ENCODE measurements around the gene DUOXA2.

The DUOXA2 gene

GRCh38 chr15:45138814-45139765, 25.0 kb downstream of the DUOXA2 start:
- DNase-seq, result no peak

DNA sequence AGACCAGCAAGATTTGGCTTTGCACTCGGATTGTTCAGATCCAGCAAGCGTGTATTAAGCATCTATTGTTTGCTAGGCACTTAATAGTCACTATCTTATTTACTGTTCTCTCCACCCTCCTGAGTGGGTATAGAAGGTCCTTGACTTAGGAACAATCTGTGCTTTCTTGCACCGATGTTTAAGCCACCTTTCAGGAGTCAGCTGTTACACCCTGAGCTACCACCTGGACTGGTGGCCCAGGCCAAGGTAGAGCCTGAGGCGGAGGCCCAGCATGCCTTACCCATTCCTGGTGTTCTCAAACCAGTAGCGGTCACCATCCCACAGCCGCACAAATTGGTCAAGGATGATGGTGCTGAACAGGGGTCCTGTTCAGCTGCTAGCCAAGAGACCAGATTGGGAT, 25.6 kb downstream of the DUOXA2 start:
- DNase-seq, result no peak

GRCh38 chr15:45140557-45141250, 26.6 kb downstream of the DUOXA2 start:
- no peak for DNase-seq

DNA sequence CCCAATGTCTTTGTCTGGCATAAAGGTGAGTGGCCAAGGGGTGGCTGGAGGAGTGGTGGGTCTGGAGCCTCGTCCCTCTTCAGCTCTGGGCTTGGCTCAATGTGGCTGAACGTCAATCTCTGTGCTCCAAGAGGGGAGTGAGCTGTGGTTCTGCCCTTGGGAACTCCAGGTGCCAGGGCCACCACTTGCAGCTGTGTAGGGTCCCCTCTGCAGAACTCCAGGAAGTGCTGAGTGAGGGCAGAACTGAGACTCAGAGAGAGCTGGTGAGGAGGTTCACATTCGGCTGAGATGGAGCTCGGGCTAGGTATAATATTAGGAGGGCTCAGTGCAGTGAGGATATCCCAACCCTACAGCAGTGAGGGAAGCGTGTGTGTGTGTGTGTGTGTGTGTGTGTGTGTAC, 27.3 kb downstream of the DUOXA2 start:
- no peak for DNase-seq

DNA sequence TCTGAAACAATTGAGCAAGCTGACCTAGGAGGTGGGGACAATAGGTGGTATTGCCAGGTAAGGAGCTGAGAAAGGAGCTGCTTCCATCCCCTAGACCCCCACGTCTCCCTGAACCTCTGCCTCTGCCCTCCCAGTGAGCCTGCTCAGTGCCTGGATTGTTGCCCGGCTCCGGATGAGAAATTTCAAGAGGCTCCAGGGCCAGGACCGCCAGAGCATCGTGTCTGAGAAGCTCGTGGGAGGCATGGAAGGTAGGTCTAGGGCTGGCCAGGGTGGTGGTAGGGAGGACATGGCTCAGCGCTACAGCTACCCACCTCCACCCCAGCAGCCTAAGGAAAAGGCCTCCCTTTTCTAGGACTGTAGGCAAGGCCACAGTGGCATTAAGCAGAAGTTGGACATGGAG, 28.9 kb downstream of the DUOXA2 start:
- DNase-seq, result no peak

GRCh38 chr15:45143946-45144345, 29.8 kb downstream of the DUOXA2 start:
- DNase-seq, result no peak

DNA sequence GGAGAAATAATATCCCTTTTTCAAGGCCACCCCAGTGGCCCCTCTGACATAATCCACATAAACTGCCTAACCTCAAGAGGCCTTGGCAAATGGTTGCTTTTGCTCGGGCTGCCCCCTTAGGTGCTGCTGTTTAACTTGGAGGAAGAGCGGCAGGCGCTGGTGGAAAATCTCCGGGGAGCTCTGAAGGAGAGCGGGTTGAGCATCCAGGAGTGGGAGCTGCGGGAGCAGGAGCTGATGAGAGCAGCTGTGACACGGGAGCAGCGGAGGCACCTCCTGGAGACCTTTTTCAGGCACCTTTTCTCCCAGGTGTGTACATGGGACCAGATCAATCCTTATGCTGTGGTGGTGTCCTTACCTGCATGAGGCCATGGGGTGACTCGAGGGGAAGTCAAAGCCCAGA, 30.6 kb downstream of the DUOXA2 start:
- no peak for DNase-seq

DNA sequence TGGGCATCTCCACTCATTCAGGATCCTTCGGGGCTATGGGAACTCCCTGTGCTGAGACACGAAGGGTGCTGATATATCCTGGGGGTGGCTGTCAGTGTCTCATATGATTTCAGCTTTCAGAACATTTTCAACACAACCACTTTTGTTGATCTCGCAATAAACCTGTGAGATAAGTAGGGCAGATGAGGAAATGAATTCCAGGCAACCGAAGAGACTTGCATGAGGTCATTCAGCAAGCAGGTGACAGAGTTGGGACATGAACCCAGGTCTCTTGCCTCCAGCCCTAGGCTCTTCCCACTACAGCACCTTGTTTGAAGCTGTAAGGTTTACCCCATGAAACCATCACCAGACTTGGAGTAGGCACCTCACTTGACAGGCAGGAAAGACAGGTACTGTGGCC, 32.3 kb downstream of the DUOXA2 start:
- no peak for DNase-seq

- no peak for DNase-seq
These were observed 33.5 kb downstream of the DUOXA2 start for GRCh38 chr15:45147606-45148005.

DNA sequence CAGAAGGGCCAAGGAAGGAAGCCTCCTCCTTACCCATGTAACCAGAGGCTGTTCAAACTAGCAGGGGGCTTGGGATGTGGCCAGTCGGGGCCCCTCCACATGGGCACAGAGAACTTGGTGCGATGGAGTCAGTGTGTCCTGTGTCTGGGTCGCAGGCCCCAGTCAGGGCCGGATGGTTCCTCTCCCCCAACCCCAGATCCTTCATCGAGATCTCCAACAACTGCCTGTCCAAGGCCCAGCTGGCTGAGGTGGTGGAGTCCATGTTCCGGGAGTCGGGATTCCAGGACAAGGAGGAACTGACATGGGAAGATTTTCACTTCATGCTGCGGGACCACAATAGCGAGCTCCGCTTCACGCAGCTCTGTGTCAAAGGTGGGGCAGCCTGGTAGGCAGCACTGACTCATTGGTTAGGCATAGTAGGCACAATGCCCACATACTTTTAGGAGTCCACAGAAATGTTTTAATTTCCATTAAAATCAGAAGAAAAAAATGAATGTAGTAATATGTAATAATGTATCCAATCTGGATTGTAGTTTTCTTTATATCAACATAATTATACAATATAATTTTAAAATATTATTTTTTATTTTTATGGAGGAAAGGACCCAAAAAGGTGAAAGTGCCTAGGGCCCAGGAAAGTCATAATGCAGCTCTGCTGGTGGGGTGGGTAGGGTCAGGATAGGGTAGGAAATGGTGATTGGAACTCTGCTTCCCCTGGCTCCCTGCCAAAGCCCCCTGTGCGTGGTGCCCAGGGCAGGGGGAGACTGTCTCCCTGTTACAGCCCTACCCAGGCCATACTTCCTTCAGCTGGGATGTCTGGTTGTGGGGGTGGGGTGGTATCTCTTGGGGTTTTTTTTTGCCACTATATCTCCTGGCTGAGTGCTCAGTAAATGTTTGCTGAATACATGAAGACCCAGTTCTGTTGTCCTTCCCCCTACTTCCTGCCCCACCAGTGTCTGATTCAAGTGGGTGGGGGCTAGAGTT, 34.2 kb downstream of the DUOXA2 start:
- no peak for DNase-seq

- DNase-seq, result no peak
These were observed 34.9 kb downstream of the DUOXA2 start for GRCh38 chr15:45149060-45149459.

DNA sequence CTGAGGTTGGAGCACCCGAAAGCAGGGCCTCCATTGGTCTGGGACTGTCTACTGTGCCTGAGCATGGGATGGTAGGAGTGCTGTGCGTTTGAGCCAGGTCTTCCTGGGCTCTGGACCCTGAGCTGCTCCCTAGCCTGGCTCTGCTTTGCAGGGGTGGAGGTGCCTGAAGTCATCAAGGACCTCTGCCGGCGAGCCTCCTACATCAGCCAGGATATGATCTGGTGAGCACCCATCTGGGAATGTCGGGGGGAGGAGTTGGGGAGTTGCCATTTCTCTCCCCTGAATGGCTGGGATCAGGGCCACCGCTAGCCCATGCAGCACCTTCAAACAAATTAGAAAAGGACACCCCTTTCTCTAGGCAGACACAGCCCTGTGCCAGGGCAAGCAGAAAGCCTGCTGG, 36.4 kb downstream of the DUOXA2 start:
- DNase-seq, result no peak

GRCh38 chr15:45150997-45151396, 36.9 kb downstream of the DUOXA2 start:
- no peak for DNase-seq

- no peak for DNase-seq
These were observed 38.1 kb downstream of the DUOXA2 start for GRCh38 chr15:45151998-45152828.

GRCh38 chr15:45155739-45156138, 41.6 kb downstream of the DUOXA2 start:
- DNase-seq, result no peak

GRCh38 chr15:45156744-45157455, 42.8 kb downstream of the DUOXA2 start:
- DNase-seq, result no peak

- no peak for DNase-seq
These were observed 43.8 kb downstream of the DUOXA2 start for GRCh38 chr15:45157974-45158373.

- DNase-seq, result no peak
These were observed 47.5 kb downstream of the DUOXA2 start for GRCh38 chr15:45161666-45162065.

GRCh38 chr15:45162771-45163507, 48.8 kb downstream of the DUOXA2 start:
- peak; percentile 20 for DNase-seq

GRCh38 chr15:45163508-45163856, 49.4 kb downstream of the DUOXA2 start:
- no peak for DNase-seq

DNA sequence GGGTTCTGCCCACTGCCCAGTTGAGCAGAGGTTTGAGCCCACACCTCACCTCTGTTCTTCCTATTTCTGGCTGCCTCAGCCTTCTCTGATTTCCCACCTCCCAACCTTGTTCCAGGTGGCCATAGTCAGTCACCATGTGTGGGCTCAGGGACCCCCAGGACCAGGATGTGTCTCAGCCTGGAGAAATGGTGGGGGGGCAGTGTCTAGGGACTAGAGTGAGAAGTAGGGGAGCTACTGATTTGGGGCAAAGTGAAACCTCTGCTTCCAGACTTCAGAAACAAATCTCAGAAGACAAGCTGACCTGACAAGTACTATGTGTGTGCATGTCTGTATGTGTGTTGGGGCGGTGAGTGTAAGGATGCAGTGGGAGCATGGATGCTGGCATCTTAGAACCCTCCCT, 50.8 kb downstream of the DUOXA2 start:
- DNase-seq, result no peak

Measured in NCI-H510A treated with DMSO at 0.1 percent for 48 hours (cell line).